HG03103 (cell line): Measurements from ENCODE around the gene IL1RAPL2.

ENCODE experiments used
- ATAC-seq: cut with Tn5 transposase; IDR thresholded peaks from one replicate; pipeline ENCODE4 v1.9.1; 2021; ENCODE audit warnings: low read depth; ENCODE audit not compliant: unreplicated experiment

The IL1RAPL2 gene

GRCh38 chrX:105543283-105543682, 977.3 kb downstream of the IL1RAPL2 start:
- no peak for ATAC-seq

GRCh38 chrX:105550043-105550663, 984.2 kb downstream of the IL1RAPL2 start:
- ATAC-seq, result no peak

GRCh38 chrX:105552395-105552794, 986.4 kb downstream of the IL1RAPL2 start:
- ATAC-seq, result no peak

GRCh38 chrX:105553118-105553517, 987.1 kb downstream of the IL1RAPL2 start:
- ATAC-seq, result no peak

GRCh38 chrX:105564501-105564900, 998.5 kb downstream of the IL1RAPL2 start:
- no peak for ATAC-seq

GRCh38 chrX:105565856-105566255, 999.9 kb downstream of the IL1RAPL2 start:
- ATAC-seq, result no peak

GRCh38 chrX:105567082-105567481, 1001.1 kb downstream of the IL1RAPL2 start:
- no peak for ATAC-seq

- no peak for ATAC-seq
Measured at GRCh38 chrX:105608745-105609144, 1042.7 kb downstream of the IL1RAPL2 start.

- ATAC-seq, result no peak
Measured at GRCh38 chrX:105609530-105609929, 1043.5 kb downstream of the IL1RAPL2 start.

GRCh38 chrX:105610411-105610810, 1044.4 kb downstream of the IL1RAPL2 start:
- no peak for ATAC-seq

GRCh38 chrX:105618393-105619101, 1052.5 kb downstream of the IL1RAPL2 start:
- ATAC-seq, result no peak

- no peak for ATAC-seq
Measured at GRCh38 chrX:105634180-105634579, 1068.2 kb downstream of the IL1RAPL2 start.

GRCh38 chrX:105635794-105636193, 1069.8 kb downstream of the IL1RAPL2 start:
- no peak for ATAC-seq

- no peak for ATAC-seq
Measured at GRCh38 chrX:105636667-105637066, 1070.7 kb downstream of the IL1RAPL2 start.

GRCh38 chrX:105645667-105646357, 1079.8 kb downstream of the IL1RAPL2 start:
- no peak for ATAC-seq

GRCh38 chrX:105646592-105647372, 1080.8 kb downstream of the IL1RAPL2 start:
- no peak for ATAC-seq

GRCh38 chrX:105647749-105648148, 1081.8 kb downstream of the IL1RAPL2 start:
- ATAC-seq, result no peak

GRCh38 chrX:105648732-105649131, 1082.7 kb downstream of the IL1RAPL2 start:
- ATAC-seq, result no peak

GRCh38 chrX:105650577-105650976, 1084.6 kb downstream of the IL1RAPL2 start:
- ATAC-seq, result no peak

GRCh38 chrX:105650986-105651385, 1085.0 kb downstream of the IL1RAPL2 start:
- ATAC-seq, result no peak

- no peak for ATAC-seq
Measured at GRCh38 chrX:105653891-105654290, 1087.9 kb downstream of the IL1RAPL2 start.
